ENCODE data around the gene PAIP2. TPM values are rescaled to one million over a fixed set of nuclear protein-coding genes. Genes with fewer than 3 reads are reported as not detected.

PAIP2 gene
- total RNA-seq, 1 experiment from 2014 or later: 79.4 TPM

GRCh38 chr5:139358064-139358463 is 16.4 kb downstream of the PAIP2 start:
- intact Hi-C loops (cut with micrococcal nuclease; ENCODE audit: unreplicated experiment): no loop called here
- ChIA-PET CTCF (no interaction called here), POLR2A (interaction anchor here (0.7 kb wide), 1 partner anchor 14 kb away, joined by 10 read pairs; no protein-coding TSS in a partner anchor)
- no peak for DNase-seq (ENCODE audit: low read depth, low spot score)
- in situ Hi-C loops (cut with HindIII; ENCODE audit: low pct_unique_long_range_greater_than_20kb, low sequenced_read_pairs): no loop called here
- ATAC-seq: no peak
- no TSS peak for BruUV-seq (replicated peaks)
- no peak overlapping the region for H3K27ac ChIP-seq (ENCODE audit: low read length)
- no peaks in the 10 kb centered on the region for H3K4me1 ChIP-seq (ENCODE audit: control insufficient read depth, insufficient read depth, low read length)
- TF ChIP-seq REST (IDR thresholded peaks at IDR 0.05; ENCODE audit: insufficient read depth in 1 of 2, low read depth in 2 of 2, low read length in 1 of 2) (no peak), SIN3A (IDR thresholded peaks at IDR 0.05; ENCODE audit: borderline replicate concordance, insufficient read depth, low read depth, low read length) (no peak), POLR2AphosphoS5 (IDR thresholded peaks at IDR 0.05; ENCODE audit: low read depth, low read length) (no peak), CTCF (IDR thresholded peaks at IDR 0.05) (no peak), TCF7L2 (IDR thresholded peaks at IDR 0.05; ENCODE audit: low read depth, low read length) (no peak)
- H3K27me3 ChIP-seq (ENCODE audit: control insufficient read depth, insufficient read depth, low read length): no peaks in the 10 kb centered on the region
- no peak overlapping the region for H3K4me3 ChIP-seq (ENCODE audit: low read depth in 2 of 2, low read length in 2 of 2)
- H3K9me3 ChIP-seq (ENCODE audit: control insufficient read depth, insufficient read depth, low read depth, low read length): no peaks in the 10 kb centered on the region
- no peaks in the 10 kb centered on the region for H3K36me3 ChIP-seq (ENCODE audit: control insufficient read depth, insufficient read depth, low read length)

GRCh38 chr5:139360384-139360783 is 18.7 kb downstream of the PAIP2 start:
- no TSS peak for BruUV-seq (replicated peaks)

More at GRCh38 chr5:139360384-139360783, 18.7 kb downstream of the PAIP2 start:
- Histone ChIP-seq H3K4me1 (ENCODE audit: control insufficient read depth, insufficient read depth, low read length) (no peaks in the 10 kb centered on the region), H3K4me3 (ENCODE audit: low read depth in 2 of 2, low read length in 2 of 2) (no peak overlapping the region), H3K27ac (ENCODE audit: low read length) (no peak overlapping the region), H3K9me3 (ENCODE audit: control insufficient read depth, insufficient read depth, low read depth, low read length) (no peaks in the 10 kb centered on the region), H3K27me3 (ENCODE audit: control insufficient read depth, insufficient read depth, low read length) (no peaks in the 10 kb centered on the region), H3K36me3 (ENCODE audit: control insufficient read depth, insufficient read depth, low read length) (peaks cover 6% of the 10 kb centered on the region; the same call in 1 of the 2 replicates)
- TF ChIP-seq POLR2AphosphoS5 (IDR thresholded peaks at IDR 0.05; ENCODE audit: low read depth, low read length): no peak
- TF ChIP-seq CTCF (IDR thresholded peaks at IDR 0.05): no peak
- TF ChIP-seq REST (IDR thresholded peaks at IDR 0.05; ENCODE audit: insufficient read depth in 1 of 2, low read depth in 2 of 2, low read length in 1 of 2): no peak
- TF ChIP-seq TCF7L2 (IDR thresholded peaks at IDR 0.05; ENCODE audit: low read depth, low read length): no peak
- DNase-seq (ENCODE audit: low read depth, low spot score): no peak
- intact Hi-C loops (cut with micrococcal nuclease; ENCODE audit: unreplicated experiment): no loop called here
- CTCF ChIA-PET: no interaction called here
- in situ Hi-C loops (cut with HindIII; ENCODE audit: low pct_unique_long_range_greater_than_20kb, low sequenced_read_pairs): no loop called here
- POLR2A ChIA-PET: no interaction called here
- no peak for ATAC-seq

All from Panc1 (cell line).